ENCODE measurements around the gene MYADML2.
"Not testable (repeated sequence)": the region's sequence is repeated elsewhere in the genome, so short reads cannot be mapped to it uniquely, and the experiment has no call there.

Gene MYADML2

DNA sequence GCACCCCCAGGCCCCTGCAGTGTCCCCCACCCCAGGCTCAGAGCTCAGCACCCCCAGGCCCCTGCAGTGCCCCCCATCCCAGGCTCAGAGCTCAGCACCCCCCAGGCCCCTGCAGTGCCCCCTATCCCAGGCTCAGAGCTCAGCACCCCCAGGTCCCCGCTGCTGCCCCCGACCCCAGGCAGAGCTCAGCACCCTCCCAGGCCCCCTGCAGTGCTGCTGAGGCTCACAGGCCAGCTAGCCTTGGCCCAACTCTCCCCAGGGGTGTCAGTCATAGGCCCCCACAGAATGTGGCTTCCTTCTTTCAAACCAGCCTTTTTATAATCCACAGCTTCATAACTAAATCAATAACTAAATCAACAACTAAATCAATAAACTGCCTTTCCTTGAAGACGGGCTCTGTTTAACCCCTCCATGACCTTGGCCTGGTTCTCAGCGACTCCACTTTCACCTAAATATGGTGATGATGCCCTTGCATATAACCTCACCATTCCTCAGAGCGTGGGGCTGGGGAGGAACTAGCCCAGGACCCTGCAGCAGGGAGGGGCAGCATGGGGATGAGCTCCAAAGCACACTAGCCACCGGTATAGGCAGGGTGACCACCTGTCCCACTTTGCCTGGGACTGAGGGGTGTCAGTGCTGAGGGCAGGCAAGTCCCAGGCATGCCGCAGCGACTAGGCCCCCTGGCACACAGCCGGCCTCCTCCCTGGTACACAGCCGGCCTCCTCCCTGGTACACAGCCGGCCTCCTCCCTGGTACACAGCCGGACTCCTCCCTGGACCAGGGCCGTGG lies 8.9 kb upstream of the MYADML2 start:
- DNase-seq (ENCODE audit: low read depth): no peak
- TF ChIP-seq, protein P1, sequence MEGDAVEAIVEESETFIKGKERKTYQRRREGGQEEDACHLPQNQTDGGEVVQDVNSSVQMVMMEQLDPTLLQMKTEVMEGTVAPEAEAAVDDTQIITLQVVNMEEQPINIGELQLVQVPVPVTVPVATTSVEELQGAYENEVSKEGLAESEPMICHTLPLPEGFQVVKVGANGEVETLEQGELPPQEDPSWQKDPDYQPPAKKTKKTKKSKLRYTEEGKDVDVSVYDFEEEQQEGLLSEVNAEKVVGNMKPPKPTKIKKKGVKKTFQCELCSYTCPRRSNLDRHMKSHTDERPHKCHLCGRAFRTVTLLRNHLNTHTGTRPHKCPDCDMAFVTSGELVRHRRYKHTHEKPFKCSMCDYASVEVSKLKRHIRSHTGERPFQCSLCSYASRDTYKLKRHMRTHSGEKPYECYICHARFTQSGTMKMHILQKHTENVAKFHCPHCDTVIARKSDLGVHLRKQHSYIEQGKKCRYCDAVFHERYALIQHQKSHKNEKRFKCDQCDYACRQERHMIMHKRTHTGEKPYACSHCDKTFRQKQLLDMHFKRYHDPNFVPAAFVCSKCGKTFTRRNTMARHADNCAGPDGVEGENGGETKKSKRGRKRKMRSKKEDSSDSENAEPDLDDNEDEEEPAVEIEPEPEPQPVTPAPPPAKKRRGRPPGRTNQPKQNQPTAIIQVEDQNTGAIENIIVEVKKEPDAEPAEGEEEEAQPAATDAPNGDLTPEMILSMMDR (IDR thresholded peaks at IDR 0.05; ENCODE audit: low read length, missing control alignments): no peak

GRCh38 chr17:81955058-81955681 lies 8.1 kb upstream of the MYADML2 start:
- no peak overlapping the region for H3K4me3 ChIP-seq (replicated peaks; ENCODE audit: low read depth, low read length)
- DNase-seq (ENCODE audit: low read depth): no peak
- TF ChIP-seq, protein P1 (IDR thresholded peaks at IDR 0.05; ENCODE audit: low read length, missing control alignments): no peak

More for the DNA sequence above, 8.9 kb upstream of the MYADML2 start:
- no peak overlapping the region for H3K4me3 ChIP-seq (replicated peaks; ENCODE audit: low read depth, low read length)

DNA sequence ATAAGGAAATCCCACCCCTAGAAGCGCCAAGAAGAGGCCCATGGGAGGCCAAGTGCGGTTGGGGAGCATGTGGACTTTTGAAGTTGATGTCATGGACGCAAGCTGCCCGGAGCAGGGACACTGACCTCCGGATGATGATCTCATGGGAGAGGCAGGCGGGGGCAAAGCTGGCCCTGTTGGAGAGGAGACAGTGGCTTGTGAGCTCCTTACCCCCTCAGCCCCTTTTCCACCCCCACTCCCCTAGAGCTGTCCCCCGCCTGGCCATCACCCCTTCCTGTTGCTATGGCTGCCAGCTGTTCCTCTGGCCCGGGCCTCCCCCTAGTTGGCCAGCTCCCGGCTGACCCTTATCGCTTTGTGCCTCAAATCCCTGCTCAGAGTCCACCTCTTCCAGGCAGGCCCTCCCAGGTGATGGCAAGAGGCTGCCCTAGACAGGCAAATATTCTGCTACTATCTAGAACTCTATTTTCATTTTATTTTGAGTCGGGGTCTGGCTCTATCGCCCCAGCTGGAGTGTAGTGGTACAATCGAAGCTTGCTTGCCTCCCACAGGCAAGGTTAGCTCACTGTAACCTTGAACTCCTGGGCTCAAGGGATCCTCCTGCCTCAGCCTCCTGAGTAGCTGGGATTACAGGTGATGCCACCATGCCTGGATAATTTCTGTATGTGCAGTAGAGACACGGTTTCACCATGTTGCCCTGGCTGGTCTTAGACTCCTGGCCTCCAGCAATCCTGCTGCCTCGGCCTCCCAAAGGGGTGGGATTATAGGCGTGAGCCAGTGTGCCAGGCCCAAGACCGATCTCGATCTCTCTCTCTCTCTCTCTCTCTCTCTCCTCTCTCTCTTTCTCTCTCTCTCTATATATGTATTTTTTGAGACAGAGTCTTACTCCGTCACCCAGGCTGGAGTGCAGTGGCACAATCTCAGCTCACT lies 7.4 kb upstream of the MYADML2 start:
- no peak overlapping the region for H3K4me3 ChIP-seq (replicated peaks; ENCODE audit: low read depth, low read length)
- DNase-seq (ENCODE audit: low read depth): no peak
- TF ChIP-seq, protein P1 (IDR thresholded peaks at IDR 0.05; ENCODE audit: low read length, missing control alignments): no peak

GRCh38 chr17:81953443-81953842 lies 6.4 kb upstream of the MYADML2 start:
- not testable (repeated sequence) for H3K4me3 ChIP-seq (replicated peaks; ENCODE audit: low read depth, low read length); DNase-seq (ENCODE audit: low read depth)

DNA sequence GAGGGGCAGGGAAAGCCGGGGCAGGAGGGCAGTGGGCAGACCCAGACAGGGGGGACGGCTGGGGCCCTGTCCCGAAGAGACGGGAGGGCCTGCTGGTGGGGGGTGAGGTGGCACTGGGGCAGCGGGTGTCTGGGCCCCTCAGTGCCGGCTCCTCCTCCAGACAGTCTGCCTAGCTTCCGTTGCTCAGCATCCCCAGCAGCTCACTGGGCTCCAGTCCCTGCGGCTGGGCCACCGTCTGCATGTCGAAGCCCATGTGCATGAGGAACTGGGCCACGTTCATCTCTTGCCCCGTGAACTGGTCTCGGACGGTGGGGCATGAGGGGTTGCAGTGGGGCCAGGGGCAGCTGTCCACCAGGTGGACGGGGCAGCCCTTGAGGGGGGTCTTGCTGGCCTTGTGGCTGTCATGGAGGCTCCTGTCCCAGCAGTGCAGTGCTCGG lies 5.8 kb upstream of the MYADML2 start:
- TF ChIP-seq, protein P1 (IDR thresholded peaks at IDR 0.05; ENCODE audit: low read length, missing control alignments): no peak
- no peak for DNase-seq (ENCODE audit: low read depth)
- no peak overlapping the region for H3K4me3 ChIP-seq (replicated peaks; ENCODE audit: low read depth, low read length)

- no peak for DNase-seq (ENCODE audit: low read depth)
- no peak overlapping the region for H3K4me3 ChIP-seq (replicated peaks; ENCODE audit: low read depth, low read length)
- TF ChIP-seq, protein P1 (IDR thresholded peaks at IDR 0.05; ENCODE audit: low read length, missing control alignments): no peak
Observed at GRCh38 chr17:81951785-81952684, 5.0 kb upstream of the MYADML2 start.
